K562 (cell line): ENCODE measurements around the gene CTBP2. TPM values are rescaled to one million over a fixed set of nuclear protein-coding genes. Genes with fewer than 3 reads are reported as not detected.

Experiments used
- ATAC-seq: fragments of 200-7000 bp; cut with Tn5 transposase; 3 replicates; pipeline ENCODE4 v1.9.1; 2020; ENCODE audit warnings: moderate library complexity
- BruUV-seq: library from RNA; stranded (reverse); fragments of 400-500 nt; replicated peaks from 2 replicates; lab custom pipeline; 2021; lab: Mats Ljungman, UMichigan
- CTCF ChIA-PET: fragments of 300-600 bp; formaldehyde crosslinking; extraction: SDS; loops from one replicate; lab custom pipeline; 2021; ENCODE audit warnings: low intra/inter-chr PET ratio; lab: Yijun Ruan, JAX
- POLR2A ChIA-PET: fragments of 300-600, 350-650 bp; sonication (Branson Sonifier 250); formaldehyde crosslinking; extraction: SDS; loops from one replicate; lab custom pipeline; 2021; ENCODE audit warnings: antibody characterized with exemption, inconsistent platforms; lab: Yijun Ruan, JAX
- DNase-seq, 4 experiments: peaks; one replicate each; pipeline versions ENCODE4 v3.0.0 to v3.0.0-alpha.2; 2011 to 2018; ENCODE audit warnings: low spot score in 3 of 4, mixed read lengths in 3 of 4; ENCODE audit errors: extremely low read depth in 1 of 4
- FAIRE-seq: peaks from 2 replicates; lab custom pipeline; 2011; peaks lifted over from hg19 to GRCh38; lab: Jason Lieb, UNC
- H2AFZ ChIP-seq: 2 replicates; pipeline ENCODE4 v1.6.0; 2011; ENCODE audit warnings: low read depth, low read length, control low read depth, inconsistent platforms
- H3K27ac ChIP-seq: fragments of 200-600 bp; 3 replicates; pipeline ENCODE4 v1.8.0; 2011; ENCODE audit warnings: low read depth, mild to moderate bottlenecking, control low read depth, inconsistent platforms, low read length, moderate library complexity, mixed read lengths; ENCODE audit errors: extremely low read depth
- H3K27me3 ChIP-seq, 2 experiments: fragments of 300-600 bp in 1 of 2; 2 replicates in 1 of 2; 3 replicates in 1 of 2; pipeline versions ENCODE4 v1.6.0 to v1.8.0; 2011; ENCODE audit warnings: inconsistent platforms in 2 of 2, low read length in 2 of 2, mild to moderate bottlenecking in 1 of 2, mixed read lengths in 1 of 2, moderate library complexity in 1 of 2; ENCODE audit not compliant: control insufficient read depth in 2 of 2, insufficient read depth in 2 of 2
- H3K36me3 ChIP-seq: fragments of 300-600 bp; 3 replicates; pipeline ENCODE4 v1.8.0; 2011; ENCODE audit warnings: mild to moderate bottlenecking, low read length, inconsistent platforms; ENCODE audit not compliant: control insufficient read depth, insufficient read depth
- H3K4me1 ChIP-seq, 2 experiments: fragments of 200-600 bp in 1 of 2; replicated peaks in 1 of 2; 2 replicates in 1 of 2; 3 replicates in 1 of 2; pipeline versions ENCODE4 v1.5.1 to v1.8.0; 2011; ENCODE audit warnings: inconsistent platforms in 2 of 2, low read length in 2 of 2, mild to moderate bottlenecking in 1 of 2, mixed read lengths in 1 of 2, moderate library complexity in 1 of 2; ENCODE audit not compliant: control insufficient read depth in 2 of 2, insufficient read depth in 2 of 2
- H3K4me2 ChIP-seq: 2 replicates; pipeline ENCODE4 v1.6.1; 2011; ENCODE audit warnings: low read length, control low read depth, inconsistent platforms, mixed read lengths; ENCODE audit not compliant: insufficient read depth
- H3K4me3 ChIP-seq: fragments of 200-600 bp; sonication (generic), shearing (Covaris generic); 2 replicates; pipeline ENCODE4 v1.5.1; 2016; ENCODE audit warnings: control low read depth, inconsistent platforms
- H3K79me2 ChIP-seq: fragments of 200-600 bp; 3 replicates; pipeline ENCODE4 v1.8.0; 2011; ENCODE audit warnings: low read length, inconsistent platforms; ENCODE audit not compliant: control insufficient read depth, insufficient read depth
- H3K9ac ChIP-seq, 2 experiments: 2 replicates each; pipeline versions ENCODE4 v1.6.0 to v1.6.1; 2011; ENCODE audit warnings: low read depth in 2 of 2, low read length in 2 of 2, control low read depth in 1 of 2, inconsistent platforms in 1 of 2, mild to moderate bottlenecking in 1 of 2, mixed read lengths in 1 of 2; ENCODE audit not compliant: insufficient read depth in 1 of 2
- H3K9me1 ChIP-seq: one replicate; pipeline ENCODE4 v1.6.0; 2011; ENCODE audit warnings: inconsistent platforms, mild to moderate bottlenecking, low read length, moderate library complexity; ENCODE audit not compliant: control insufficient read depth, insufficient read depth
- H3K9me3 ChIP-seq: replicated peaks from 2 replicates; pipeline ENCODE4 v1.5.1; 2011; ENCODE audit warnings: low read depth, low read length, inconsistent platforms; ENCODE audit not compliant: control insufficient read depth, insufficient read depth
- H4K20me1 ChIP-seq: replicated peaks from 2 replicates; pipeline ENCODE4 v1.6.1; 2011; ENCODE audit warnings: low read length, inconsistent platforms, mixed read lengths; ENCODE audit not compliant: control insufficient read depth, insufficient read depth
- BRF1 ChIP-seq: IDR thresholded peaks from 3 replicates; pipeline ENCODE4 v1.6.1; 2011; ENCODE audit warnings: borderline replicate concordance, mild to moderate bottlenecking; ENCODE audit not compliant: insufficient read length; ENCODE audit errors: extremely low read depth
- DACH1 ChIP-seq: fragments of 450-650 bp; IDR thresholded peaks from 2 replicates; pipeline ENCODE4 v1.6.1; 2018; ENCODE audit not compliant: partially characterized antibody
- ETV5 ChIP-seq: sonication (generic); formaldehyde crosslinking; IDR thresholded peaks from 2 replicates; pipeline ENCODE4 v1.4.0; 2020; ENCODE audit warnings: low read depth, mild to moderate bottlenecking, missing genetic modification reagents
- FOS ChIP-seq: IDR thresholded peaks from 3 replicates; pipeline ENCODE4 v1.6.1; 2011; ENCODE audit not compliant: insufficient read length; ENCODE audit errors: extremely low read depth
- HCFC1 ChIP-seq: IDR thresholded peaks from 2 replicates; pipeline ENCODE4 v1.6.1; 2012; ENCODE audit warnings: low read depth, low read length, improper control_type of control experiment
- ILK ChIP-seq: fragments of 450-650 bp; IDR thresholded peaks from 2 replicates; pipeline ENCODE4 v1.6.1; 2016; ENCODE audit warnings: missing genetic modification characterization, low read depth, mild to moderate bottlenecking, missing compliant biosample characterization, moderate library complexity, borderline replicate concordance
- JUN ChIP-seq, 2 experiments: sonication (generic) in 1 of 2; formaldehyde crosslinking in 1 of 2; IDR thresholded peaks; 2 replicates each; pipeline versions ENCODE4 v1.6.1 to v1.8.0; 2012 to 2022; ENCODE audit warnings: borderline replicate concordance in 2 of 2, mild to moderate bottlenecking in 2 of 2, improper control_type of control experiment in 1 of 2, low read depth in 1 of 2, low read length in 1 of 2, missing genetic modification reagents in 1 of 2
- PRPF4 ChIP-seq: fragments of 200-400 bp; formaldehyde crosslinking; IDR thresholded peaks from one replicate; pipeline ENCODE4 v1.6.1; 2017; ENCODE audit warnings: low read length, low read depth, mild to moderate bottlenecking; ENCODE audit not compliant: insufficient read depth, poor library complexity, severe bottlenecking
- ZNF174 ChIP-seq: fragments of 250-450 bp; sonication (Bioruptor Pico); IDR thresholded peaks from 2 replicates; pipeline ENCODE4 v1.4.0; 2020; ENCODE audit warnings: mild to moderate bottlenecking
- ZNF586 ChIP-seq: fragments of 450-650 bp; formaldehyde crosslinking; conservative IDR thresholded peaks from 2 replicates; pipeline ENCODE4 v1.4.0; 2020; ENCODE audit warnings: mild to moderate bottlenecking, moderate library complexity
- ZNF766 ChIP-seq: fragments of 200-800 bp; sonication (Bioruptor generic); conservative IDR thresholded peaks from 2 replicates; pipeline ENCODE4 v1.6.1; 2016; ENCODE audit warnings: missing genetic modification characterization, missing compliant biosample characterization
- WGBS: fragments of 100-300 bp; shearing (Covaris generic); methylation state at CpG from one replicate; pipeline ENCODE4 v1.1.6; 2016; ENCODE audit warnings: low coverage, mixed read lengths; ENCODE audit not compliant: insufficient coverage; ENCODE audit errors: missing lambda C conversion rate; 5-methylcytosine and 5-hydroxymethylcytosine counted together
- in situ Hi-C: fragments of 300-500 bp; cut with MboI; formaldehyde crosslinking; loops from 4 replicates; pipeline ENCODE4 v1.15.0; 2018; ENCODE audit warnings: inconsistent platforms, mixed read lengths
- intact Hi-C: fragments of 100-400 bp; cut with micrococcal nuclease; formaldehyde crosslinking; loops from 2 replicates; pipeline ENCODE4 v1.14.2; 2022
- polyA plus RNA-seq, 8 experiments: library from polyadenylated mRNA; depleted of rRNA in 4 of 8; stranded (reverse) in 5 of 8; unstranded in 3 of 8; fragments of >200 nt; fragmentation: Nextera tagmentation in 2 of 8; fragmentation: Illumina TruSeq in 1 of 8; extraction: Ambion mirVana in 2 of 8; extraction: Trizol in 1 of 8; gene quantifications; 2 replicates each; pipeline versions ENCODE4 v1.2.1 to v1.2.3, GENCODE V29; 2011 to 2014; ENCODE audit warnings: inconsistent platforms in 1 of 8, missing spikeins in 1 of 8
- total RNA-seq, 7 experiments: library from RNA; depleted of rRNA in 6 of 7; stranded (reverse); fragments of >200 nt in 6 of 7; fragmentation: Illumina TruSeq in 2 of 7; extraction: Trizol in 2 of 7; gene quantifications; 2 replicates each; pipeline versions ENCODE4 v1.2.1 to v1.2.3, GENCODE V29; 2011 to 2021; ENCODE audit warnings: low replicate concordance in 1 of 7
- TF ChIP-seq, protein P1 (sequence below): conservative IDR thresholded peaks from 2 replicates; pipeline ENCODE4 v1.6.1; 2011; ENCODE audit warnings: low read depth, mild to moderate bottlenecking, low read length; ENCODE audit not compliant: control insufficient read depth
- TF ChIP-seq, protein P2 (sequence below): IDR thresholded peaks from 3 replicates; pipeline ENCODE4 v1.6.1; 2011; ENCODE audit warnings: borderline replicate concordance, mild to moderate bottlenecking, moderate library complexity; ENCODE audit not compliant: insufficient read length; ENCODE audit errors: extremely low read depth
- TF ChIP-seq, protein P3 (sequence below): fragments of 450-650 bp; formaldehyde crosslinking; IDR thresholded peaks from 2 replicates; pipeline ENCODE4 v1.4.0; 2022; ENCODE audit warnings: mild to moderate bottlenecking, moderate library complexity
- TF ChIP-seq, protein P4 (sequence below), 2 experiments: fragments of 450-650 bp; conservative IDR thresholded peaks; 2 replicates each; pipeline ENCODE4 v1.6.1; 2017; ENCODE audit warnings: mild to moderate bottlenecking in 2 of 2, moderate library complexity in 2 of 2

The CTBP2 gene
- total and polyA plus RNA-seq, 9 of the 15 experiments (the other 6 are each of a cell fraction or from before 2014, with no cell fraction given): 1.3 to 8.8 (median 5.1) TPM

DNA sequence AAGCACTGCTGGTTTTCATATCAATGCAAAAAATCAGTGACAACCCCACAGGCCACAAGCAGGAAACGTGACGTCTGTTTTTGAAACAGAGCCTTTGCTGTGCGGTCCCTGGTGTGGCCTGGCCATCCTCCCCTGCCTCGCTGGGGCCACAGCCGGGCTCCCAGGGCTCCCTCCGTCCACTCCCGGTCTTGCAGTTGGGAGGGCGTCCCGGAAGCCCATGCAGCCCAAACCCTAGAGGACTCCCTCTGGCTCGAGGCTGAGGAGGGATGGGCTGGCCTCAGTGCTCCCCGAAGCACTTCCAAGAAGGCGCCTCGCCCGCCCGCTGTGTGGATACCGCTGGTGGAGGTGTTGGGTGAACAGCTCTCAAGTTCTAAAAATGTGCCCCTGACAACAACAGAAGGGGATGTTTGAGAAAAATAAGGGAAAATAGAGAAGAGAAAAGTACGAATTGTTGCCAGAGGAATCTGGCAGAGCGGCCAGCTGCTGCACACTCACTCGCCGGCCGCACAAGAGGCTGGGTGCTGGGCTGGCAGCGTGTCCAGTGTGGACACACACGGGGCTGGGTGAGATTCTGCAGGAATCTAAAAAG lies 144.9 kb downstream of the CTBP2 start:
- no peak overlapping the region for H3K4me3 ChIP-seq
- in situ Hi-C loops (no loop called here), intact Hi-C loops (no loop called here)
- H3K79me2 ChIP-seq: no peaks in the 10 kb centered on the region
- no peak overlapping the region for H3K9ac ChIP-seq
- no peak overlapping the region for H3K27ac ChIP-seq
- no peak overlapping the region for H3K4me2 ChIP-seq
- ChIA-PET POLR2A (no interaction called here), CTCF (no interaction called here)
- H3K9me1 ChIP-seq: no peaks in the 10 kb centered on the region
- no peak for FAIRE-seq
- DNase-seq: no peak
- H3K9me3 ChIP-seq: no peaks in the 10 kb centered on the region
- H2AFZ ChIP-seq: no peak overlapping the region
- no peaks in the 10 kb centered on the region for H3K27me3 ChIP-seq
- ATAC-seq: no peak
- H3K4me1 ChIP-seq: no peaks in the 10 kb centered on the region
- no peaks in the 10 kb centered on the region for H4K20me1 ChIP-seq
- no CpG with 5 or more reads among the region's 23 CpGs for WGBS
- no peaks in the 10 kb centered on the region for H3K36me3 ChIP-seq
- no TSS peak for BruUV-seq
- TF ChIP-seq JUN (IDR thresholded peaks at IDR 0.05; ENCODE audit: borderline replicate concordance, low read depth, low read length) (no peak), JUN (CRISPR knock-in tag; IDR thresholded peaks at IDR 0.05; ENCODE audit: borderline replicate concordance) (no peak), HCFC1 (no peak), DACH1 (no peak), FOS (no peak), ZNF586 (CRISPR knock-in tag) (no peak), PRPF4 (no peak), ILK (tag) (no peak), ZNF766 (CRISPR knock-in tag) (no peak), ETV5 (no peak), BRF1 (no peak), ZNF174 (CRISPR knock-in tag) (no peak)
- TF ChIP-seq, protein P1, sequence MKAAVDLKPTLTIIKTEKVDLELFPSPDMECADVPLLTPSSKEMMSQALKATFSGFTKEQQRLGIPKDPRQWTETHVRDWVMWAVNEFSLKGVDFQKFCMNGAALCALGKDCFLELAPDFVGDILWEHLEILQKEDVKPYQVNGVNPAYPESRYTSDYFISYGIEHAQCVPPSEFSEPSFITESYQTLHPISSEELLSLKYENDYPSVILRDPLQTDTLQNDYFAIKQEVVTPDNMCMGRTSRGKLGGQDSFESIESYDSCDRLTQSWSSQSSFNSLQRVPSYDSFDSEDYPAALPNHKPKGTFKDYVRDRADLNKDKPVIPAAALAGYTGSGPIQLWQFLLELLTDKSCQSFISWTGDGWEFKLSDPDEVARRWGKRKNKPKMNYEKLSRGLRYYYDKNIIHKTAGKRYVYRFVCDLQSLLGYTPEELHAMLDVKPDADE: no peak
- TF ChIP-seq, protein P2, sequence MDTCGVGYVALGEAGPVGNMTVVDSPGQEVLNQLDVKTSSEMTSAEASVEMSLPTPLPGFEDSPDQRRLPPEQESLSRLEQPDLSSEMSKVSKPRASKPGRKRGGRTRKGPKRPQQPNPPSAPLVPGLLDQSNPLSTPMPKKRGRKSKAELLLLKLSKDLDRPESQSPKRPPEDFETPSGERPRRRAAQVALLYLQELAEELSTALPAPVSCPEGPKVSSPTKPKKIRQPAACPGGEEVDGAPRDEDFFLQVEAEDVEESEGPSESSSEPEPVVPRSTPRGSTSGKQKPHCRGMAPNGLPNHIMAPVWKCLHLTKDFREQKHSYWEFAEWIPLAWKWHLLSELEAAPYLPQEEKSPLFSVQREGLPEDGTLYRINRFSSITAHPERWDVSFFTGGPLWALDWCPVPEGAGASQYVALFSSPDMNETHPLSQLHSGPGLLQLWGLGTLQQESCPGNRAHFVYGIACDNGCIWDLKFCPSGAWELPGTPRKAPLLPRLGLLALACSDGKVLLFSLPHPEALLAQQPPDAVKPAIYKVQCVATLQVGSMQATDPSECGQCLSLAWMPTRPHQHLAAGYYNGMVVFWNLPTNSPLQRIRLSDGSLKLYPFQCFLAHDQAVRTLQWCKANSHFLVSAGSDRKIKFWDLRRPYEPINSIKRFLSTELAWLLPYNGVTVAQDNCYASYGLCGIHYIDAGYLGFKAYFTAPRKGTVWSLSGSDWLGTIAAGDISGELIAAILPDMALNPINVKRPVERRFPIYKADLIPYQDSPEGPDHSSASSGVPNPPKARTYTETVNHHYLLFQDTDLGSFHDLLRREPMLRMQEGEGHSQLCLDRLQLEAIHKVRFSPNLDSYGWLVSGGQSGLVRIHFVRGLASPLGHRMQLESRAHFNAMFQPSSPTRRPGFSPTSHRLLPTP: no peak
- TF ChIP-seq, protein P3, sequence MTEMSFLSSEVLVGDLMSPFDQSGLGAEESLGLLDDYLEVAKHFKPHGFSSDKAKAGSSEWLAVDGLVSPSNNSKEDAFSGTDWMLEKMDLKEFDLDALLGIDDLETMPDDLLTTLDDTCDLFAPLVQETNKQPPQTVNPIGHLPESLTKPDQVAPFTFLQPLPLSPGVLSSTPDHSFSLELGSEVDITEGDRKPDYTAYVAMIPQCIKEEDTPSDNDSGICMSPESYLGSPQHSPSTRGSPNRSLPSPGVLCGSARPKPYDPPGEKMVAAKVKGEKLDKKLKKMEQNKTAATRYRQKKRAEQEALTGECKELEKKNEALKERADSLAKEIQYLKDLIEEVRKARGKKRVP: no peak
- TF ChIP-seq, protein P4, sequence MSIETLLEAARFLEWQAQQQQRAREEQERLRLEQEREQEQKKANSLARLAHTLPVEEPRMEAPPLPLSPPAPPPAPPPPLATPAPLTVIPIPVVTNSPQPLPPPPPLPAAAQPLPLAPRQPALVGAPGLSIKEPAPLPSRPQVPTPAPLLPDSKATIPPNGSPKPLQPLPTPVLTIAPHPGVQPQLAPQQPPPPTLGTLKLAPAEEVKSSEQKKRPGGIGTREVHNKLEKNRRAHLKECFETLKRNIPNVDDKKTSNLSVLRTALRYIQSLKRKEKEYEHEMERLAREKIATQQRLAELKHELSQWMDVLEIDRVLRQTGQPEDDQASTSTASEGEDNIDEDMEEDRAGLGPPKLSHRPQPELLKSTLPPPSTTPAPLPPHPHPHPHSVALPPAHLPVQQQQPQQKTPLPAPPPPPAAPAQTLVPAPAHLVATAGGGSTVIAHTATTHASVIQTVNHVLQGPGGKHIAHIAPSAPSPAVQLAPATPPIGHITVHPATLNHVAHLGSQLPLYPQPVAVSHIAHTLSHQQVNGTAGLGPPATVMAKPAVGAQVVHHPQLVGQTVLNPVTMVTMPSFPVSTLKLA (conservative IDR thresholded peaks at IDR 0.05): no peak
